B cell (primary cell): Measurements from ENCODE around the gene JAG2.

Experiments
- EZH2 ChIP-seq: IDR thresholded peaks from 2 replicates; pipeline ENCODE4 v1.6.1; 2012; ENCODE audit warnings: borderline replicate concordance, low read depth, mild to moderate bottlenecking, moderate library complexity, low read length; ENCODE audit not compliant: insufficient read depth, poor library complexity, severe bottlenecking
- TF ChIP-seq, protein P1 (sequence below): fragments of 200-600 bp; IDR thresholded peaks from one replicate; pipeline ENCODE4 v1.8.0; 2022; ENCODE audit warnings: antibody characterized with exemption, mild to moderate bottlenecking

DNA sequence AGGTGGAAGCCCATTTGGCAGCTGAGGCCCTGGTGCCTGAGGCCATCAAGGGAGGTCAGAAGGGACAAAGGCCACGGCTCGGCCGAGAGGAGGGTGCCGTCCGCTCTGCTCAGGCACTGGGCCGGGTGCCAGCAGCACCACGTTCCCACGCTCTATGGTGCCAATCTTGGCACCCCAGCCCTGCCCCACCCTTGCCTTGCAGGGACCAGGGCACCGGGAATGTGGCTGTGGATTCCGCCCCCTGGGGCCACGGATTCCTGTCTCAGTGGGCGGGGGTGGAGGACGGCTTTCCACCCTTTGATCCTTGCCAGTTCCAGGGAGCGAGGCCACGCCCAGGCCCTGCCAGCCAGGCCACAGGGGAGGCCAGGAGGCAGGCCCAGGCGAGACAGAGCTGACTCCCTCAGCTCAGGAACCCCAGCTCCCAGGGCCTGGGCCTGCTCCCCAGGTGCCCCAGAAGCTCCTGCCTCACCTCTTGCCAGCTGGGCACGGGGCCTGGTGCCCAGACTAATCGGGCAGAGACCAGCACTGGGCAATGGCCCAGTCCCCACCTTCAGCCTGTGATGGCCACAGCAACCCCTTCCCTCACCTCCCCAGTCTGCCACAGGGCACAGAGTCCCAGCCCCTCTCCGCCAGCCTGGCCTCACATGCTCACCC, 76.9 kb downstream of the JAG2 start:
- TF ChIP-seq, protein P1, sequence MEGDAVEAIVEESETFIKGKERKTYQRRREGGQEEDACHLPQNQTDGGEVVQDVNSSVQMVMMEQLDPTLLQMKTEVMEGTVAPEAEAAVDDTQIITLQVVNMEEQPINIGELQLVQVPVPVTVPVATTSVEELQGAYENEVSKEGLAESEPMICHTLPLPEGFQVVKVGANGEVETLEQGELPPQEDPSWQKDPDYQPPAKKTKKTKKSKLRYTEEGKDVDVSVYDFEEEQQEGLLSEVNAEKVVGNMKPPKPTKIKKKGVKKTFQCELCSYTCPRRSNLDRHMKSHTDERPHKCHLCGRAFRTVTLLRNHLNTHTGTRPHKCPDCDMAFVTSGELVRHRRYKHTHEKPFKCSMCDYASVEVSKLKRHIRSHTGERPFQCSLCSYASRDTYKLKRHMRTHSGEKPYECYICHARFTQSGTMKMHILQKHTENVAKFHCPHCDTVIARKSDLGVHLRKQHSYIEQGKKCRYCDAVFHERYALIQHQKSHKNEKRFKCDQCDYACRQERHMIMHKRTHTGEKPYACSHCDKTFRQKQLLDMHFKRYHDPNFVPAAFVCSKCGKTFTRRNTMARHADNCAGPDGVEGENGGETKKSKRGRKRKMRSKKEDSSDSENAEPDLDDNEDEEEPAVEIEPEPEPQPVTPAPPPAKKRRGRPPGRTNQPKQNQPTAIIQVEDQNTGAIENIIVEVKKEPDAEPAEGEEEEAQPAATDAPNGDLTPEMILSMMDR: no peak
- TF ChIP-seq EZH2: no peak
